ENCODE measurements around the gene MTCL3.

MTCL3 gene

DNA sequence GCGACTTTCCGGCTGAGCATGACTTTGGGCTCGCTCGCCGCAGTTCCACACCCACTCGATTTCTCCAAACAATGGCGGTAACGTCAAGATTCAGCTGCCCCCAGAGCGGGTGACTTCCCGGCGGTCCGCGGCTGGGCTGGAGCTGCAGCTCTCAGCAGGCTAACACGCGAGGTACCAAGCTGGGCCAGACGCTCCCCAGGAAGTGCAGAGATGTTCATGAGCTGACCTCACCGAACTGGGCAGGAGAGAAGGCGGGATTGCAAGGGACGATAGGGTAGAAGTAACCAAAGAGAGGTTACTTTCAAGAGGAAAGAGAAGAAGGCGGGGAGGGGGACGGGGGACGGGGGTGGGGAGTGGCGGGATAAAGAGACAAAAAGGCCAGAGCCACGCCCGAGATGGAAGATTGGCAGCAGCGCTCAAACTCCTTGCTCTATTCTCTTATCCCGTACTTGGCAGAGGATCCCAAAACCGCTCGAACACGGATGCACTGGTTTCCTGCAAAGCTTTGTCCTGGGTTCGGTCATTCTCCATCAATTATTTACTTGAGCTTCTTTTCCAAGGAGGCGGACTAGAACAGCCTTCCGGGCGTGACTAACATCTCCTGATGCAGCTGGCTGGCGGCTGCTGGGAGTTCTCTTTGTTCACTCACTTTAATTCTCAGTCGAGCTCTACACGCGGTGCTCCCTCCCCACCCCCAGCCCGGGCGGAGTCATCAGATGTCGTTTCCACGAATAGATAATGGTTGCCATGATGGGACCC, at the start of gene MTCL3:
Gene MTCL3 (minus strand): TSS at position 626 of the 759 bp plus-strand sequence.
- H2AFZ ChIP-seq, result no peak within 1 kb of the TSS
- no peak within 1 kb of the TSS for H3K4me3 ChIP-seq
- no peak within 1 kb of the TSS for H3K27ac ChIP-seq
- no peaks in the 10 kb centered on the region for H3K79me2 ChIP-seq
- DNase-seq (ENCODE audit: low spot score), result peak; percentile 44
- no peaks in the 10 kb centered on the region for H3K36me3 ChIP-seq (replicated peaks; ENCODE audit: insufficient read depth, low read depth)
- peaks cover 10% of the 10 kb centered on the region for H3K4me1 ChIP-seq (ENCODE audit: insufficient read depth)
- no peaks in the 10 kb centered on the region for H4K20me1 ChIP-seq (ENCODE audit: insufficient read depth, poor library complexity, severe bottlenecking)
- no peaks in the 10 kb centered on the region for H3K9me2 ChIP-seq (replicated peaks; ENCODE audit: insufficient read depth)
- peaks cover 72% of the 10 kb centered on the region for H3K27me3 ChIP-seq
- H3K4me2 ChIP-seq, result peak within 1 kb of the TSS; percentile 48
- WGBS (ENCODE audit: low lambda C conversion rate, missing lambda C conversion rate), result under 1% methylated on average over 38 of the region's 42 CpGs
- no peaks in the 10 kb centered on the region for H3K9me3 ChIP-seq (ENCODE audit: low read depth)
- TF ChIP-seq, protein P1, sequence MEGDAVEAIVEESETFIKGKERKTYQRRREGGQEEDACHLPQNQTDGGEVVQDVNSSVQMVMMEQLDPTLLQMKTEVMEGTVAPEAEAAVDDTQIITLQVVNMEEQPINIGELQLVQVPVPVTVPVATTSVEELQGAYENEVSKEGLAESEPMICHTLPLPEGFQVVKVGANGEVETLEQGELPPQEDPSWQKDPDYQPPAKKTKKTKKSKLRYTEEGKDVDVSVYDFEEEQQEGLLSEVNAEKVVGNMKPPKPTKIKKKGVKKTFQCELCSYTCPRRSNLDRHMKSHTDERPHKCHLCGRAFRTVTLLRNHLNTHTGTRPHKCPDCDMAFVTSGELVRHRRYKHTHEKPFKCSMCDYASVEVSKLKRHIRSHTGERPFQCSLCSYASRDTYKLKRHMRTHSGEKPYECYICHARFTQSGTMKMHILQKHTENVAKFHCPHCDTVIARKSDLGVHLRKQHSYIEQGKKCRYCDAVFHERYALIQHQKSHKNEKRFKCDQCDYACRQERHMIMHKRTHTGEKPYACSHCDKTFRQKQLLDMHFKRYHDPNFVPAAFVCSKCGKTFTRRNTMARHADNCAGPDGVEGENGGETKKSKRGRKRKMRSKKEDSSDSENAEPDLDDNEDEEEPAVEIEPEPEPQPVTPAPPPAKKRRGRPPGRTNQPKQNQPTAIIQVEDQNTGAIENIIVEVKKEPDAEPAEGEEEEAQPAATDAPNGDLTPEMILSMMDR (IDR thresholded peaks at IDR 0.05; ENCODE audit: poor library complexity), result no peak
- peak; percentile 47 for TF ChIP-seq EZH2 (IDR thresholded peaks at IDR 0.05; ENCODE audit: borderline replicate concordance)

GRCh38 chr6:127567476-127567875, 48.3 kb upstream of the MTCL3 start:
- Histone ChIP-seq H3K4me1 (ENCODE audit: insufficient read depth) (no peaks in the 10 kb centered on the region), H3K9me3 (ENCODE audit: low read depth) (no peaks in the 10 kb centered on the region), H3K4me2 (no peak overlapping the region), H3K79me2 (no peaks in the 10 kb centered on the region), H3K27ac (no peak overlapping the region), H3K27me3 (no peaks in the 10 kb centered on the region), H4K20me1 (ENCODE audit: insufficient read depth, poor library complexity, severe bottlenecking) (no peaks in the 10 kb centered on the region), H3K4me3 (no peak overlapping the region), H3K9me2 (replicated peaks; ENCODE audit: insufficient read depth) (no peaks in the 10 kb centered on the region), H2AFZ (no peak overlapping the region), H3K36me3 (replicated peaks; ENCODE audit: insufficient read depth, low read depth) (no peaks in the 10 kb centered on the region)
- no peak for DNase-seq (ENCODE audit: low spot score)
- no peak for TF ChIP-seq EZH2 (IDR thresholded peaks at IDR 0.05; ENCODE audit: borderline replicate concordance)
- TF ChIP-seq, protein P1 (IDR thresholded peaks at IDR 0.05; ENCODE audit: poor library complexity), result no peak
- no peak for TF ChIP-seq EZH2phosphoT487 (IDR thresholded peaks at IDR 0.05; ENCODE audit: low read depth, severe bottlenecking, unreplicated experiment)
- WGBS (ENCODE audit: low lambda C conversion rate, missing lambda C conversion rate), result 46% methylated on average over 2 of the region's 2 CpGs

- Histone ChIP-seq H3K9me2 (replicated peaks; ENCODE audit: insufficient read depth) (no peaks in the 10 kb centered on the region), H3K27me3 (no peaks in the 10 kb centered on the region), H3K4me2 (no peak overlapping the region), H2AFZ (no peak overlapping the region), H4K20me1 (ENCODE audit: insufficient read depth, poor library complexity, severe bottlenecking) (no peaks in the 10 kb centered on the region), H3K4me1 (ENCODE audit: insufficient read depth) (no peaks in the 10 kb centered on the region), H3K36me3 (replicated peaks; ENCODE audit: insufficient read depth, low read depth) (no peaks in the 10 kb centered on the region), H3K9me3 (ENCODE audit: low read depth) (no peaks in the 10 kb centered on the region), H3K27ac (no peak overlapping the region), H3K4me3 (no peak overlapping the region), H3K79me2 (no peaks in the 10 kb centered on the region)
- no peak for DNase-seq (ENCODE audit: low spot score)
- TF ChIP-seq EZH2 (IDR thresholded peaks at IDR 0.05; ENCODE audit: borderline replicate concordance) (no peak), EZH2phosphoT487 (IDR thresholded peaks at IDR 0.05; ENCODE audit: low read depth, severe bottlenecking, unreplicated experiment) (no peak)
- TF ChIP-seq, protein P1 (IDR thresholded peaks at IDR 0.05; ENCODE audit: poor library complexity), result no peak
Measured at GRCh38 chr6:127566651-127567050, 47.5 kb upstream of the MTCL3 start.

Data from hepatocyte (in vitro differentiated cells).